GM18870 (cell line): ENCODE data around the gene MCM7.

ENCODE experiments used
- ATAC-seq: cut with Tn5 transposase; IDR thresholded peaks from one replicate; pipeline ENCODE4 v1.9.1; 2021; ENCODE audit warnings: moderate library complexity; ENCODE audit not compliant: unreplicated experiment

Gene MCM7

GRCh38 chr7:100124301-100125230 lies 23.4 kb upstream of the MCM7 start:
- ATAC-seq: no peak

DNA sequence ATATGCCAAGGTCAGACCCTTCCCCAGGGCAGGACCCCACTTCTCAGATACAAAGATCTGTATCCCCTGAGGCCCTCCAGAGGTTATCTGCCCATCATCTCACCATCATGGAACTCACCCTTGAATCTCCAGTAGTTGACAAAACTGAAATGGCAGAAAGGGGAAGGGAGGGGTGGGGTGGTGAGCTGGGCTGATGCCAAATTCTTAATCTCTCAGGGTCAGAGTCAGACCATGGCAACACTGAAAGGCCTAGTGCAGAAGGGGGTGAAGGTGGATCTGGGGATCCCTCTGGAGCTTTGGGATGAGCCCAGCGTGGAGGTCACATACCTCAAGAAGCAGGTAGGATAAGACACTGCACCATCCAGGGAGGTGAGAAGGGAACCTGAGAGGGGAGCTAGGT lies 21.4 kb upstream of the MCM7 start:
- no peak for ATAC-seq

GRCh38 chr7:100122067-100122466 lies 20.9 kb upstream of the MCM7 start:
- ATAC-seq: no peak

GRCh38 chr7:100120733-100121036 lies 19.5 kb upstream of the MCM7 start:
- ATAC-seq: no peak

- ATAC-seq: peak; percentile 26
Observed at GRCh38 chr7:100119970-100120732, 19.0 kb upstream of the MCM7 start.

DNA sequence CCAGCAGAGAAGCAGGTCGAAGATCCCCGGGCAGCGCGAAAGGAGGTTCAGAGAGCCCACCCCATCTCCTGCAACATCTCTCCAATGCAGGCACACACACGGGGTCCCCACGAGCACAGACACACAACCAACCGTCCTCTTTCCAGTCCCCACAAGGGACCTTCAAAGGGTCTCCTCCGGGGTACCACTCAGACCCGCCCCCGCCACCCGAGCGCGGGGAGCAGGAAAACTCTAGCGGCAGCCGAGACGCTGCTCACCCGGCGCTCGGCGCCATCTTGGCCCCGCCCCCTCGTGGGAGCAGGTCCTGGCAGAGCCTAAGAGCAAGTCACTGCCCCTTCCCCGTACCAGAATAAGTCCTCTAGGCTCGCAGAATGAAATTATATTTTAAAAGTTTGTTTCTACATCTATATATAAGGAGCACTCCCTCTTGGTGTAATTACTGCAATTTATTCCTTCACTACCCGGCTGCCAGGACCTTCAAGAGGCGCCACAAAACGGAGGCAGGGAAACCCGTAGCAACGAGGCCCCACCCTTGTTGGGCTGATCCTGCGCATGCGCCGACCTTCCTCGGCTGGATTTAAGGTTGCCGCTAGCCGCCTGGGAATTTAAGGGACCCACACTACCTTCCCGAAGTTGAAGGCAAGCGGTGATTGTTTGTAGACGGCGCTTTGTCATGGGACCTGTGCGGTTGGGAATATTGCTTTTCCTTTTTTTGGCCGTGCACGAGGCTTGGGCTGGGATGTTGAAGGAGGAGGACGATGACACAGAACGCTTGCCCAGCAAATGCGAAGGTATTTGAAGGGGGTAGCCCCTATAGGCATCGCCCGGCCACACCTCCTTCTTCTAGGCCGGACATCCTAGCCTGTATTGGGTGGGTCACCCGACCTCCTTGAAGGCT lies 18.1 kb upstream of the MCM7 start, which contains the start of the genes CNPY4 and TAF6:
Gene CNPY4, plus strand, starts transcription at position 563 of the 898 bp plus-strand sequence. Its CDS starts 111 bp downstream, at position 674.
Gene TAF6, minus strand, starts transcription at position 287 of the 898 bp plus-strand sequence. CDS start 5,149 bp downstream, outside the sequence.
- peak; percentile 73 for ATAC-seq

DNA sequence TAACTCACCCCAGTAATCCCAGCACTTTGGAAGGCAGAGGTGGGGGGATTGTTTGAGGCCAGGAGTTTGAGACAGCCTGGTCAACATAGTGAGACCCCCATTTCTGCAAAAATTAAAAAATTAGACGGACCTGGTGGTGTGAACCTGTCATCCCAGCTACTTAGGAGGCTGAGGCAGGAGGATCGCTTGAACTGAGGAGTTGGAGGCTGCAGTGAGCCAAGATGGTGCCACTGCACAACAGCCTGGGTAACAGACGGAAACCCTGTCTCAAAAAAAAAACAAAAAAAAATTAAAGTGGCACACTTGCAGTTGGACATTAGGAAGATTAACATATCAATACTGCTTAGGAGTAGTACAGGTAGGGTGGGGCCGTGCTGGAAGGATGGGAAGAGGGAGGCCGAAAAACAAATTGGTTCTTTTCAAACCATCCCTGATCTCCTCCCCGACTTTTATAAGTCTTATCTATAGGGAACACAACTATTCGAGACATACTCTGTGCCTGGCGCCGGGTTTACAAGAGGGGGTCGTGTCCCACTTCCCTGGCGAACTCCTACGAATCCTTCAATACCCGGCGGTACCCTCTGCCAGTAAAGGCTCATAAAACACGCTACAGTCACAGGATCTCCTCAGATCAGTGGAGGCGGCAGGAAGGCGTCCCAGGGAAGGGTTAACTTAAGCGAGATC lies 17.3 kb upstream of the MCM7 start:
- ATAC-seq: no peak

DNA sequence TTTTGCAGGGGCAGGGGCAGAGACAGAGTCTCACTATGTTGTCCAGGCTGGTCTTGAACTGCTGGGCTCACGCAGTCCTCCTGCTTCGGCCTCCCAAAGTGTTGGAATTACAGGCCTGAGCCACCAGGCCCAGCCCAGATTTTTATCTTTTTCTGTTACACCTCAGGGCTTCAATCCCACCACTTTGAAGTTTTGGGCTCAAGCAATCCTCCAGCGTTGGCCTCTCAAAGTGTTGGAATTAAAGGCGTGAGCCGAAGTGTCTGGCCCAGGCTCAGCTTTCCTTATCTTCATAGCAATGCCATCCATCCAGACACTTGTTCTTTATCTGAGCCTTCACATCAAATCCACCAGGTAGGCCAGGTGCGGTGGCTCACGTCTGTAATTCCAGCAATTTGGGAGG lies 13.8 kb upstream of the MCM7 start:
- ATAC-seq: no peak

- no peak for ATAC-seq
Observed at GRCh38 chr7:100111914-100112313, 10.7 kb upstream of the MCM7 start.

DNA sequence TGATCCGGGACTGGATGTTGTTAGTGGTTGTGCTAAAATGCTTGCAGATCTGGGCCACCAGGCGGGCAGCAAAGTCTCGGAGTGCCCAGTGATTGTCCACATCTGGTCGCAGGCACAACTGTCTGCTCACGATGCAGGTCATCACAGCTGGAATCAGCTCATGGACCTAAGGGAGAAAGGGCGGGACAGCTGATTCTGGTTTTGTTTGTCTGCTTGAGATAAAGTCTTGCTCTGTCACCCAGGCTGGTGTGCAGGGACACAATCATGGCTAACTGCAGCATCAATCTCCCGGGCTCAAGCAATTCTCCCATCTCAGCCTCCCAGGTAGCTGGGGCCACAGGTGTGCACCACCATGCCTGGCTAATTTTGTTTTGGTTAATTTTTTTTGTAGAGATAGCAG lies 10.0 kb upstream of the MCM7 start:
- ATAC-seq: no peak

- ATAC-seq: no peak
Observed at GRCh38 chr7:100109521-100110163, 8.4 kb upstream of the MCM7 start.

- ATAC-seq: no peak
Observed at GRCh38 chr7:100107890-100108289, 6.7 kb upstream of the MCM7 start.

- no peak for ATAC-seq
Observed at GRCh38 chr7:100107125-100107737, 6.0 kb upstream of the MCM7 start.

- no peak for ATAC-seq
Observed at GRCh38 chr7:100106633-100107032, 5.4 kb upstream of the MCM7 start.

- ATAC-seq: no peak
Observed at GRCh38 chr7:100105534-100105933, 4.3 kb upstream of the MCM7 start.

DNA sequence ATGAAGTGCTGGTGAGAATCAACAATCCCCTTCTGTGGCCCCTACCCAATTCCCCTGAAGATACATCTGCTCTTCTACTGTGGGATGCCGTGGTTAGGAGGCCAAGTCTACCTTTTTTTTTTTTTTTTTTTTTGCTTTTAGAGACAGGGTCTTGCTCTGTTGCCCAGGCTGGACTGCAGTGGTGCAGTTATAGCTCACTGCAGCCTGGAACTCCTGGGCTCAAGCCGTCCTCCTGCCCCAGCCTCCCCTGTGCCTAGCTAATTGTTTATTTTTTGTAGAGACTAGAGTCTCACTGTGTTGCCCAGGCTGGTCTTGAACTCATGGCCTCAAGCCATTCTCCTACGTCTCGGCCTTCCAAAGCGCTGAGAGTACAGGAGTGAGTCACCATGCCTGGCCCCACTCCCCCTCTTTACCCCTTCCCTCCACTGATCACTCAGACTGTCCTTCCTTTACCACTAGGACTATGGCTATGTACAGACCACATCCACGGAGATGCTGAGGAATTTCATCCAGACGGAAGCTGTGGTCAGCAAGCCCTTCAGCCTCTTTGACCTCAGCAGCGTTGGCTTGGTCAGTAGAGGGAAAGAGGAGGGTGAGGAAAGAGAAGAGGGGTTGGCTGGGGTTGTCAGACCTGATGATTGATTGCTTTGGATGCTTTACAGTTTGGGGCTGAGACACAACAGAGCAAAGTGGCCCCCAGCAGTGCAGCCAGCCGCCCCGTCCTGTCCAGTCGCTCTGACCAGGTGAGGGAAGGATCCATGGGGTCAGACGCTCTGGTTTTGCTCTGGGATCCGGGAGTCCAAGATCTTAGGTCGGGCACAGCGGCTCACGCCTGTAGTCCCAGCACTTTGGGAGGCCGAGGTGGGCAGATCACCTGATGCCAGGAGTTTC lies 2.0 kb upstream of the MCM7 start:
- ATAC-seq: no peak

- ATAC-seq: peak; percentile 49
Observed at GRCh38 chr7:100100420-100101015, 679 bp downstream of the MCM7 start.

- ATAC-seq: no peak
Observed at GRCh38 chr7:100099452-100099851, 1.7 kb downstream of the MCM7 start.
